Measurements from ENCODE around the gene TEC. TPM values are rescaled to one million over a fixed set of nuclear protein-coding genes. Genes with fewer than 3 reads are reported as not detected.
A peak's percentile ranks its signal among the peaks of the same experiment; 100 is the strongest.
"Not testable (repeated sequence)": the region's sequence is repeated elsewhere in the genome, so short reads cannot be mapped to it uniquely, and the experiment has no call there.

The TEC gene
- total RNA-seq, 1 donor from 2014 or later, result 3.4 TPM

- not testable (repeated sequence) for DNase-seq (ENCODE audit: low spot score)
Observed at GRCh38 chr4:48164561-48164960, 105.1 kb downstream of the TEC start.

- DNase-seq (ENCODE audit: low spot score), result no peak
Observed at GRCh38 chr4:48163746-48164145, 105.9 kb downstream of the TEC start.

- no peak for DNase-seq (ENCODE audit: low spot score)
Observed at GRCh38 chr4:48162162-48162561, 107.5 kb downstream of the TEC start.

GRCh38 chr4:48157271-48157670 is 112.4 kb downstream of the TEC start:
- no peak for DNase-seq (ENCODE audit: low spot score)

- no peak for DNase-seq (ENCODE audit: low spot score)
Observed at GRCh38 chr4:48156423-48156822, 113.2 kb downstream of the TEC start.

GRCh38 chr4:48153791-48154550 is 115.7 kb downstream of the TEC start:
- no peak for DNase-seq (ENCODE audit: low spot score)

- DNase-seq (ENCODE audit: low spot score), result no peak
Observed at GRCh38 chr4:48152259-48152658, 117.4 kb downstream of the TEC start.

GRCh38 chr4:48149827-48150370 is 119.7 kb downstream of the TEC start:
- no peak for DNase-seq (ENCODE audit: low spot score)

- no peak for DNase-seq (ENCODE audit: low spot score)
Observed at GRCh38 chr4:48147621-48148020, 122.0 kb downstream of the TEC start.

- no peak for DNase-seq (ENCODE audit: low spot score)
Observed at GRCh38 chr4:48141048-48141447, 128.6 kb downstream of the TEC start.

GRCh38 chr4:48139691-48140090 is 129.9 kb downstream of the TEC start:
- no peak for DNase-seq (ENCODE audit: low spot score)

GRCh38 chr4:48138936-48139335 is 130.7 kb downstream of the TEC start:
- no peak for DNase-seq (ENCODE audit: low spot score)

- DNase-seq (ENCODE audit: low spot score), result no peak
Observed at GRCh38 chr4:48138511-48138910, 131.1 kb downstream of the TEC start.

- no peak for DNase-seq (ENCODE audit: low spot score)
Observed at GRCh38 chr4:48137846-48138245, 131.8 kb downstream of the TEC start.

- no peak for DNase-seq (ENCODE audit: low spot score)
Observed at GRCh38 chr4:48134081-48134480, 135.6 kb downstream of the TEC start, which contains the start of gene TXK. TSS of gene TXK (minus strand) at chr4:48134250. CDS start at chr4:48134170, 80 bp downstream.

GRCh38 chr4:48133669-48134068 is 136.0 kb downstream of the TEC start:
- DNase-seq (ENCODE audit: low spot score), result no peak

- DNase-seq (ENCODE audit: low spot score), result peak; percentile 47
Observed at GRCh38 chr4:48131736-48132135, 137.9 kb downstream of the TEC start.

- DNase-seq (ENCODE audit: low spot score), result no peak
Observed at GRCh38 chr4:48130100-48130499, 139.5 kb downstream of the TEC start.

- no peak for DNase-seq (ENCODE audit: low spot score)
Observed at GRCh38 chr4:48129307-48130014, 140.2 kb downstream of the TEC start.

GRCh38 chr4:48127682-48128404 is 141.8 kb downstream of the TEC start:
- peak; percentile 57 for DNase-seq (ENCODE audit: low spot score)

GRCh38 chr4:48127231-48127630 is 142.4 kb downstream of the TEC start:
- no peak for DNase-seq (ENCODE audit: low spot score)

- no peak for DNase-seq (ENCODE audit: low spot score)
Observed at GRCh38 chr4:48126621-48127020, 143.0 kb downstream of the TEC start.
